ENCODE measurements around the gene XPA. TPM values are rescaled to one million over a fixed set of nuclear protein-coding genes. Genes with fewer than 3 reads are reported as not detected.

Gene XPA
- total RNA-seq, 8 experiments from 2014 or later: 10.4 to 24.5 (median 15.4) TPM

DNA sequence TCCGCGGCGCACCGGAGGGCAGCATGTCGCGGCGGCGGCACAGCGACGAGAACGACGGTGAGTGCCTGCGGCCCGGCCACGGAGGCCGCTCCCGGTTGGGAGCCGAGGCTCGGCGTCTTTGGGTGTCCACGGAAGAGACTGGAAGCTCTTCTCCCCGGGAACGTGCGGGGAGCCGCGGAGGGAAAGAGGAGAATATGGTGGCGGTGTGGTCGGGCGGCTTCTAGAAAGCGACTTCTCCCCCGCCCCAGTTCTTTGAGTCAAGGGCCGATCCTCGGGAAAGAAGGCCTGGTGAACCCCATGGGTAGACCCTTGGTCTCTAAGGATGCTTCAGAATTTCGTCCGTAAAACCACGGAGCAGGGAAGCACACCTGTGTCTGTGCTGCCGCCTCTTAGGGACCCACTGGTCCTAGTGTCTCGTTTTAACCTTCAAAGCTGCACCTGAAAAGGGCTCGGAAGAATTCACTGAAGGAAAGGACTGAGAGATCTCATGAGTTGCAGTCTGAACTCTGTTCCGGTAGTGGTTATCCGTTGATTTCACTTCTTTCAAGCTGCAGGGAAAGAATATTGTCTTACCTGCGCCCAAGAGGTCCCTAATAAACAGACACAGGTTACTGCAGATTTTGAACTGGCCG, 63.2 kb downstream of the XPA start:
- WGBS, 10 experiments: 0 to 7% (median 0%) methylated on average over 1 to 32 of the region's 43 CpGs; no CpG with 5 or more reads in 2 of the 10 experiments
- Histone ChIP-seq H3K4me3 (peak overlapping the region; percentile 73 to 93 (median 85)), H3K4me1 (replicated peaks in 1 of 2) (peaks cover 28 to 43% of the 10 kb centered on the region in 2 donors), H3K27ac (peak overlapping the region; percentile 93)
- in situ Hi-C loops (cut with MboI; ENCODE audit: low pct_unique_long_range_greater_than_20kb in 2 of 9, low sequenced_read_pairs in 9 of 9, unreplicated experiment in 9 of 9): no loop called here
- peak in 5 of 8 experiments; percentile 3 to 6 (median 6) for ATAC-seq (replicated peaks in 6 of 8)

DNA sequence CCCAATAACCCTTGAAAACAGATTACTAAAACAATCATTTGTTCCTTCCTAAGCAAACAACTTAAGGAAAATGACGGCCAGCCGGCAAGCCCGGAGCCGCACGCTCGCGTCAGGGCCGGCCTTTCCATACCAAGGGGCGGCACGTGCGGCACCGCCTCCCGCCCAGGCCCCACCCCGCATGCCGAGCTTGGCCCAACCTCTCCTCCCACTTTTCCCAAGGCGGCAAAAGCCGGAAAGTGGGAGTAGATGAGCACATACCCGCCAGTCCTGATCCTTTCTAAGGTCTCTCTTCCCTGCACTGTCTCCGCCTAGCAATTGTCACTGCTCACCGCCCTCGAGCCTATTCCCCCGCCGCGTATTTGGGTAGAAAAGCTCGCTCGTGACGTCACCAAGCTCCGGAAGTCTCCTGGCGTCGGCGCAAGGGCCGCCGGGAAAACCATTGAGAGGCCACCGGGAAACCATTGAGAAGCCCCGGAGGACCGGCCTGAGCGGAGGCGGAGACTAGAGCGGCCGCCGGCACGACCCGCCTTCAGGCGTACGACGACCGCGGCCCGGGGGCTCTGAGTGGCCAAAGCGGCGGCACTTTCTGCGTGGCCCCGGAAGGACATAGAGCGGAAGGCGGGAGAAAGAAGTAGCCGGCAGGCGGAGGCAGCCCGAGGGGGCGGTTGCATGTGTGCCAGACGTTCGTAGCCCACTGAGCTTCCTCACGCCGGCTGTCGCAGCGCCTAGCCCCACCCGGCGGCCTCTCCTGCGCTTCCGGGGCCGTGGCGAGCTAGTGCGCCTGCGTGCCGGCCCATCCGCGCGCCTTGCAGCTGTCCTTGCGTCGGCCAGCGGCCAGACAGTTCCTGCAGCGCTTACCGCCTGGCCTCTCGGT, 63.9 kb downstream of the XPA start, which contains the start of the genes NCBP1 and TSTD2:
Gene NCBP1 (plus strand): TSS at position 837 of the 874 bp plus-strand sequence. CDS start 61 bp downstream, outside the sequence.
Gene TSTD2 (minus strand): TSS at position 384 of the 874 bp plus-strand sequence. CDS start 5,806 bp downstream, outside the sequence.
- ATAC-seq (replicated peaks in 6 of 8): peak; percentile 80 to 93 (median 90)
- in situ Hi-C loops (cut with MboI; ENCODE audit: low pct_unique_long_range_greater_than_20kb in 2 of 9, low sequenced_read_pairs in 9 of 9, unreplicated experiment in 9 of 9): no loop called here

DNA sequence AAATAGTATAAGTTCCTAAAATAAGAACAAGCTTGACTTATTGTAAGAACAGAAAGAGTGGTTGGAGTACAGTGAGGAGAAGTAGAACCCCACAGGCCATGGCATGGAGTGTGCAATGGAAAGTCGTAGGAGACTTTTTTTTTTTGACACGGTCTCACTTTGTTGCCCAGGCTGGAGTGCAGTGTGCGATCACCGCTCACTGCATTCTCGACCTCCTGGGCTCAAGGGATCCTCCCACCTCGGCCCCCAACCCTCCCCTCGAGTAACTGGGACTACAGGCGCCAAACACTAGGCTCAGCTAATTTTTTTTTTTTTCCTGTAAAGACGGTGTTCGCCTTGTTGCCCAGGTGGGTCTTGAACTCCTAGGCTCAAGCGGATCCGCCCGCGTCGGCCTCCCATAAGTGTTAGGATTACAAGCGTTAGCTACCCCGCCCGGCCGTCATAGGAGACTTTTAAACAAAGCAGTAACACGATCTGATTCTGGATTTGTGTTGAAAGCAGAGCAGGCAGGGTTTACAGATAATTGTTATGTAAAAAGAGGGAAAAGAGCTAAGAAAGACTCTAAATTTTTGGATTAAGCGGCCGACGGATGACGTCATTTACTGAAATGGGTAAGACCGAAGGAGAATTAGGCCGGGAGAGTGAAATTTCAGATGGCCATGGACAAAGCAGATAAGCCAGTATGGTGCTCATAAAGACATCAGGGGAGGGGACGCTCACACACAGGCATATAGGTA, 64.7 kb downstream of the XPA start:
- H3K4me3 ChIP-seq: peak overlapping the region; percentile 73 to 93 (median 85)
- 0 to 1% (median 0%) methylated on average over 1 to 26 of the region's 27 CpGs; no CpG with 5 or more reads in 1 of the 10 experiments for WGBS, 10 experiments
- peaks cover 28 to 38% of the 10 kb centered on the region in 2 donors for H3K4me1 ChIP-seq (replicated peaks in 1 of 2)
- ATAC-seq (replicated peaks in 6 of 8): peak; percentile 4 to 18 (median 8)
- peak overlapping the region; percentile 93 for H3K27ac ChIP-seq
- in situ Hi-C loops (cut with MboI; ENCODE audit: low pct_unique_long_range_greater_than_20kb in 2 of 9, low sequenced_read_pairs in 9 of 9, unreplicated experiment in 9 of 9): no loop called here

More for the DNA sequence above, 63.9 kb downstream of the XPA start, which contains the start of the genes NCBP1 and TSTD2:
- 0 to 3% (median 0%) methylated on average over 3 to 15 of the region's 83 CpGs; no CpG with 5 or more reads in 4 of the 10 experiments for WGBS, 10 experiments
- Histone ChIP-seq H3K4me1 (replicated peaks in 1 of 2) (peaks cover 29 to 41% of the 10 kb centered on the region in 2 donors), H3K27ac (peak within 1 kb of the TSS; percentile 93), H3K4me3 (peak within 1 kb of the TSS; percentile 73 to 93 (median 85))

DNA sequence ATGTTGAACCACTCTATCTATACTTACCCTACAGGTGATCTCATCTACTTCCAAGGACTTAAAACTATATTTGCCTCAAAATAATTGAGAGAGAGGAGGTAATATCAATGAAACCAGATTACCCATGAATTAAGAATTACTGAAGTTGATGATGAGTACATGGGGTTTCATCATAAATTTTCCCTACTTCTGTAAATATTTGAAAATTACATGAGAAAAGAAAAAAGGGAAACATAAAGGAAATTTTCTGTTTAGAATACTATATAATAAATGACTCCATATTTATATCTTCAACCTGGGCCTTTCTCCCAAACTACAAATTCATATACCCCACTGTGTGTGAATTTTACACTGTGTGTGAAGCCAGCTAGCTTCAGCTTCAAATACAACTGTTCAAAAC, 66.5 kb downstream of the XPA start:
- H3K4me3 ChIP-seq: no peak overlapping the region
- in situ Hi-C loops (cut with MboI; ENCODE audit: low pct_unique_long_range_greater_than_20kb in 2 of 9, low sequenced_read_pairs in 9 of 9, unreplicated experiment in 9 of 9): no loop called here
- ATAC-seq (replicated peaks in 6 of 8): no peak
- peaks cover 25 to 29% of the 10 kb centered on the region in 2 donors for H3K4me1 ChIP-seq (replicated peaks in 1 of 2)
- H3K27ac ChIP-seq: no peak overlapping the region

DNA sequence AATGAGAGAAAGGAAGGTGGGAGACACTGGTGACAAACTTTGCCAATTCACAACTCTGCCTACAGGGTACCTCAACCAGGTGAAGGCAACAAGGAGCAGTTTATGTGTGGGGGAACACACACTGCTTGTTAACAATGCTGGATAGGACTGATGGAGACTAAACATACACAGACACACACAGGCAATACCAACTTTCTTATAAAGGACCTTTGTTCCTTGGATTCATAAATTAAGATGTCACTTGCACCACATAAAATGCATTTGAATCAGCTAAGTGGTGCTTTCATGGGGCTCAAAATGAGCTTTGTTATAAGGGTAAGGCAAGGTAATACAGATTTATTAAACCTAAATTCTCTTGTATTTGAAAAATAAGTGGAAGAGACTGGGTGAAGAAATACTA, 68.0 kb downstream of the XPA start:
- Histone ChIP-seq H3K4me1 (replicated peaks in 1 of 2) (peaks cover 23 to 24% of the 10 kb centered on the region in 2 donors), H3K4me3 (no peak overlapping the region), H3K27ac (no peak overlapping the region)
- ATAC-seq (replicated peaks in 6 of 8): no peak
- in situ Hi-C loops (cut with MboI; ENCODE audit: low pct_unique_long_range_greater_than_20kb in 2 of 9, low sequenced_read_pairs in 9 of 9, unreplicated experiment in 9 of 9): no loop called here

DNA sequence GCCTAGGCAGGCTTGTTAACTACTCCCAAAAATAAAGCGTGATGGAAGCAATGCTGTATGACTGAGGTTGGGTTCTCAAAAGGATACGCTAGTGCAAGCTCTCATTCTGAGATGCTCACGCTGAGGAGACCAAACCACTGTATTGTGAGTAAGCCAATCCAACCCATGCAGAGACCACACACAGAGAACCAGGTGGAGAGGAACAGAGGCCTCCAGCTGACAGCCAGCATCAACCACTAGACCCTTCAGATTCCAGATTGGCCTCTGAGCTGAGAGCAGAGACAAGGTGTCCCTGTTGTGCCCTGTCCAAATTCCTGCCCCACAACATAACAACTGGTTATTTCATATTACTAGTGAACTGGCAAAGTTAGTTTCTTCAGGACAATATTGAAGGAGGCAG, 68.5 kb downstream of the XPA start:
- peaks cover 23 to 24% of the 10 kb centered on the region in 2 donors for H3K4me1 ChIP-seq (replicated peaks in 1 of 2)
- in situ Hi-C loops (cut with MboI; ENCODE audit: low pct_unique_long_range_greater_than_20kb in 2 of 9, low sequenced_read_pairs in 9 of 9, unreplicated experiment in 9 of 9): no loop called here
- ATAC-seq (replicated peaks in 6 of 8): no peak
- no peak overlapping the region for H3K4me3 ChIP-seq
- H3K27ac ChIP-seq: no peak overlapping the region
- WGBS, 10 experiments: 43 to 100% (median 94%) methylated on average over 1 to 3 of the region's 3 CpGs; no CpG with 5 or more reads in 2 of the 10 experiments

DNA sequence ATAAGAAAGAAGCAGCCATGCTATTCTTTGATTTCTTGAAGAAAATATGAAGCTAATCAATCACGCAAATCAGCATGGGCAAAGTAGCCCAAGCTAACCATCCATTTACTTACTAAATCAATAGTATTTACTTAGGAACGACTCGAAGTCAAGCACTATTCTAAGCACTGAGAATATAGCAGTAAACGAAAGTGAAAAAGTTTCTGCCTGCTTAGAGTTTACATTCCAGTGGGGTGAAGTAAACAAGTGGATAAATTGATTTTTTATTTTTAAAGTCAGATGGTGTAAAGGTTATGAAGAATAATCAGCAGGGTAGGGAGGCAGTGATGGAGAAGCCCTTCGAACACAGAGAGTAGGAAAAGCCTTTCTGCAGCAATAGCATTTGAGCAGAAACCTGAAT, 69.5 kb downstream of the XPA start:
- Histone ChIP-seq H3K4me3 (no peak overlapping the region), H3K4me1 (replicated peaks in 1 of 2) (peaks cover 23 to 24% of the 10 kb centered on the region in 2 donors), H3K27ac (no peak overlapping the region)
- ATAC-seq (replicated peaks in 6 of 8): no peak
- in situ Hi-C loops (cut with MboI; ENCODE audit: low pct_unique_long_range_greater_than_20kb in 2 of 9, low sequenced_read_pairs in 9 of 9, unreplicated experiment in 9 of 9): no loop called here
- 58 to 100% (median 87%) methylated on average over 1 to 5 of the region's 5 CpGs for WGBS, 10 experiments

DNA sequence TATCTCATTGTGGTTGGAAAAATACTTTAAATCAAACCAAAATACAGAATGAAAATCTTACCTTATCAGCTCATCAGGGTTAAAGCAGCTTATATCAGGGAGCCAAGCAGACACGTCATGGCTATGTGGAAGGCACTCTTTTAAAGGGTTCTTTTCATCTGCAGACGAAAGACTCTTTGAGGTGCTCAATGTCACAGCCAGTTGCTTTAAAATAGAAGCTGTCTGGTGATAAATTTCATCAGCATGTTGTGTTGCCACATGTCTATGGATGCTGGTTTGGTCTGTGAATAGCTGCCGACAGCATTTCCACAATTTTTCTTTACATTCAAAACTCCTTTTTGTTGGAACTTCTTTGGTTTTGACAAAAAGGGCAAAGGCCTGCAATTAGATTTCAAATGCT, 71.5 kb downstream of the XPA start:
- H3K27ac ChIP-seq: no peak overlapping the region
- H3K4me1 ChIP-seq (replicated peaks in 1 of 2): peaks cover 14 to 15% of the 10 kb centered on the region in 2 donors
- no peak overlapping the region for H3K4me3 ChIP-seq
- peak in 1 of 8 experiments; percentile 19 for ATAC-seq (replicated peaks in 6 of 8)
- 0 to 93% (median 39%) methylated on average over 1 to 3 of the region's 3 CpGs for WGBS, 10 experiments
- in situ Hi-C loops (cut with MboI; ENCODE audit: low pct_unique_long_range_greater_than_20kb in 2 of 9, low sequenced_read_pairs in 9 of 9, unreplicated experiment in 9 of 9): no loop called here

Other genes with a start within 250 kb of the XPA start
- gene TMOD1, start 195.7 kb downstream of the XPA start, total RNA-seq: 10 to 100 TPM in 1 of 8 experiments, 1 to 10 TPM in 4, under 1 TPM in 3; 0.15 to 76.0 (median 1.2) TPM
- gene TSTD2, start 64.0 kb downstream of the XPA start, total RNA-seq: 10 to 100 TPM; 13.9 to 32.9 (median 27.7) TPM
- 10 to 100 TPM; 24.4 to 52.3 (median 37.2) TPM for gene NCBP1, start 63.5 kb downstream of the XPA start, total RNA-seq
- under 1 TPM; 0.05 to 0.49 (median 0.19) TPM for gene FOXE1, start 155.9 kb upstream of the XPA start, total RNA-seq
- 10 to 100 TPM in 4 of 8 experiments, 1 to 10 TPM in 4; 4.3 to 19.5 (median 11.5) TPM for gene TRMO, start 225.2 kb upstream of the XPA start, total RNA-seq
- gene HEMGN, start 240.8 kb upstream of the XPA start, total RNA-seq: 1 to 10 TPM in 2 of 8 experiments, under 1 TPM in 3, not detected in 3; 0.09 to 1.3 (median 0.24) TPM